Measurements from ENCODE around the gene IL22. TPM values are rescaled to one million over a fixed set of nuclear protein-coding genes. Genes with fewer than 3 reads are reported as not detected.
A peak's percentile ranks its signal among the peaks of the same experiment; 100 is the strongest.

IL22 gene
- total RNA-seq, 1 experiment from 2014 or later: not detected

DNA sequence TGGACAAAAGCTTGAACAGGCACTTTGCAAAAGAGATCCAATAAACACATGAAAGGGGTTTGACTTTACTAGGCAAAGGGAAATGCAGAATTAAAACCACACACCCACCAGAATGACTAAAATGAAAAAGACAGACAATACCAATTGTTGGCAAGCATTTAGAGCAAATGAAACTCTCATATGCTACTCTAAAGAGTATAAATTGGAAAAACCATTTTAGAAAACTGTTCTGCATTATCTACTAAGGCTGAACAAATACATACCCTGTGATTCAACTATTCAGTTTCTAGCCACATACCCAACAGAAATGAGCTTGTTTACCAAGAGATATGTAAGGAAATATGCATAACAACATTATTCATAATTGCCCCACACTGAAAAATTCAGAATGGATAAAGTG lies 8.5 kb upstream of the IL22 start:
- DNase-seq: no peak
- TF ChIP-seq, protein P1, sequence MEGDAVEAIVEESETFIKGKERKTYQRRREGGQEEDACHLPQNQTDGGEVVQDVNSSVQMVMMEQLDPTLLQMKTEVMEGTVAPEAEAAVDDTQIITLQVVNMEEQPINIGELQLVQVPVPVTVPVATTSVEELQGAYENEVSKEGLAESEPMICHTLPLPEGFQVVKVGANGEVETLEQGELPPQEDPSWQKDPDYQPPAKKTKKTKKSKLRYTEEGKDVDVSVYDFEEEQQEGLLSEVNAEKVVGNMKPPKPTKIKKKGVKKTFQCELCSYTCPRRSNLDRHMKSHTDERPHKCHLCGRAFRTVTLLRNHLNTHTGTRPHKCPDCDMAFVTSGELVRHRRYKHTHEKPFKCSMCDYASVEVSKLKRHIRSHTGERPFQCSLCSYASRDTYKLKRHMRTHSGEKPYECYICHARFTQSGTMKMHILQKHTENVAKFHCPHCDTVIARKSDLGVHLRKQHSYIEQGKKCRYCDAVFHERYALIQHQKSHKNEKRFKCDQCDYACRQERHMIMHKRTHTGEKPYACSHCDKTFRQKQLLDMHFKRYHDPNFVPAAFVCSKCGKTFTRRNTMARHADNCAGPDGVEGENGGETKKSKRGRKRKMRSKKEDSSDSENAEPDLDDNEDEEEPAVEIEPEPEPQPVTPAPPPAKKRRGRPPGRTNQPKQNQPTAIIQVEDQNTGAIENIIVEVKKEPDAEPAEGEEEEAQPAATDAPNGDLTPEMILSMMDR (conservative IDR thresholded peaks at IDR 0.05; ENCODE audit: low read depth, low read length): no peak
- TF ChIP-seq EZH2 (IDR thresholded peaks at IDR 0.05; ENCODE audit: low read length, unreplicated experiment) (no peak), EZH2phosphoT487 (IDR thresholded peaks at IDR 0.05; ENCODE audit: borderline replicate concordance, low read length) (no peak)
- no peaks in the 10 kb centered on the region for H3K79me2 ChIP-seq (ENCODE audit: low read length)
- no peak overlapping the region for H3K4me3 ChIP-seq (ENCODE audit: low read length)
- ATAC-seq: no peak
- no peaks in the 10 kb centered on the region for H3K9me2 ChIP-seq (replicated peaks; ENCODE audit: low read length)
- peaks cover 22% of the 10 kb centered on the region for H3K4me1 ChIP-seq (ENCODE audit: insufficient read depth, low read length)
- no peaks in the 10 kb centered on the region for H4K20me1 ChIP-seq (ENCODE audit: low read length)
- no peak overlapping the region for H3K9ac ChIP-seq (ENCODE audit: low read length)
- H3K4me2 ChIP-seq (ENCODE audit: low read length): no peak overlapping the region
- H2AFZ ChIP-seq (ENCODE audit: low read length): no peak overlapping the region
- intact Hi-C loops (cut with micrococcal nuclease): no loop called here
- no TSS peak for BruUV-seq (replicated peaks)
- no peaks in the 10 kb centered on the region for H3K9me3 ChIP-seq (ENCODE audit: low read length)
- H3K27ac ChIP-seq (ENCODE audit: low read length): no peak overlapping the region
- H3K36me3 ChIP-seq (ENCODE audit: low read depth, low read length): no peaks in the 10 kb centered on the region
- no peaks in the 10 kb centered on the region for H3K27me3 ChIP-seq (ENCODE audit: low read length)
- ChIA-PET POLR2A (ENCODE audit: unreplicated experiment) (no interaction called here), CTCF (no interaction called here)
- H3F3A ChIP-seq (ENCODE audit: low read length, unreplicated experiment): no peaks in the 10 kb centered on the region

DNA sequence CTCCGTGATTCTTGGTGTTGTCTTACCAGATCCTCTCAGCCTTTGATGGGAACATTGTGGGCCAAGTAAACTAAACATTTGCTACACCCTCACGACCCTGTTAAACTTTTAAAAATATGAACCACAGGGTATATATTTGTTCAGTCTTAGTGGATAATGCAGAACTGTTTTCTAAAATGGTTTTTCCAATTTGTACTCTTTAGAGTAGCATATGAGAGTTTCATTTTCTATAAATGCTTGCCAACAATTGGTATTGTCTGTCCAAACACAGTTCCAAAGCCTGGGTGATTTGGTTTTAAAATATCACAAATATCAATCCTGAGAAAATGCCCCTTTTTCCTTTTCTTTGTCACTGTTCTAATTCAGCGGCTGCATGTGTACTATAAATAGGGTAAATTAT lies 6.7 kb upstream of the IL22 start:
- peak overlapping the region; percentile 47; the same call in 1 of the 2 replicates for H3K4me3 ChIP-seq (ENCODE audit: low read length)
- no peaks in the 10 kb centered on the region for H3K27me3 ChIP-seq (ENCODE audit: low read length)
- POLR2A ChIA-PET (ENCODE audit: unreplicated experiment): interaction anchor here (0.6 kb wide), 1 partner anchor 22 kb away, joined by 4 read pairs; no protein-coding TSS in a partner anchor
- intact Hi-C loops (cut with micrococcal nuclease): no loop called here
- H3F3A ChIP-seq (ENCODE audit: low read length, unreplicated experiment): no peaks in the 10 kb centered on the region
- ATAC-seq (no peak), DNase-seq (no peak)
- H2AFZ ChIP-seq (ENCODE audit: low read length): no peak overlapping the region
- no peaks in the 10 kb centered on the region for H3K79me2 ChIP-seq (ENCODE audit: low read length)
- no peaks in the 10 kb centered on the region for H3K9me2 ChIP-seq (replicated peaks; ENCODE audit: low read length)
- H4K20me1 ChIP-seq (ENCODE audit: low read length): no peaks in the 10 kb centered on the region
- H3K9me3 ChIP-seq (ENCODE audit: low read length): no peaks in the 10 kb centered on the region
- CTCF ChIA-PET: no interaction called here
- H3K4me2 ChIP-seq (ENCODE audit: low read length): peak overlapping the region; percentile 77
- no TSS peak for BruUV-seq (replicated peaks)
- peak overlapping the region; percentile 96 for H3K27ac ChIP-seq (ENCODE audit: low read length)
- H3K9ac ChIP-seq (ENCODE audit: low read length): peak overlapping the region; percentile 70
- no peaks in the 10 kb centered on the region for H3K36me3 ChIP-seq (ENCODE audit: low read depth, low read length)
- peaks cover 22% of the 10 kb centered on the region for H3K4me1 ChIP-seq (ENCODE audit: insufficient read depth, low read length)
- TF ChIP-seq, protein P1 (conservative IDR thresholded peaks at IDR 0.05; ENCODE audit: low read depth, low read length): no peak

DNA sequence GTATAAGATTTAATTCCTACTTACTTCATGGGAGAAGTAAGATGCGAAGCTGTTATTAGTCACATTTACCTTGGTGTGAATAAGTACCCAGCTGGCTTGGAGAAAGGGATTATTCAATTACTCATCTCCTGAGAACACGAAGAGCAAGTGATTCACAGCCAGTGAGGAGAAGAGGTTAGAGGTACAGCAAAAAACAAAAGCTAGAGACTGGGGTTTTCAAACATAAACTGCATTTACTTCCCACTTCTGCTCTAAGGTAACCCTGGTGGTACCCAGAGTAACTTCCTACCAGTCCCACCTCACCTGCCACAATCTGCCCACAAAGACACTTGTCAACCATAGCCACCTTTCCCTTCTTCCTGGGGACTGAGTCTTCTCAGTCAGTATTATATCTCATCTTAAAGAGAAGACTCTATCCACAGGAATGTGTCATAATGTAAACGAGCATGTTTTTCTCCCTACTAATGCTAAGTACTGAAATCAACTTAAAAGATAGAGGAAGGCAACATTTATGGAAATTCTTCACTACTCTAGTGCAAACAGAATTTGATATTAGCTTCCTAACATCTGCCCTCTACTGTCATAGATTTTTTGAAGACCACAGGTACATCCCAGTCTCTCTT lies 6.0 kb upstream of the IL22 start:
- H3K4me1 ChIP-seq (ENCODE audit: insufficient read depth, low read length): peaks cover 22% of the 10 kb centered on the region
- peak overlapping the region; percentile 96 for H3K27ac ChIP-seq (ENCODE audit: low read length)
- H3F3A ChIP-seq (ENCODE audit: low read length, unreplicated experiment): no peaks in the 10 kb centered on the region
- peak; percentile 96 for ATAC-seq
- no TSS peak for BruUV-seq (replicated peaks)
- TF ChIP-seq, protein P1 (conservative IDR thresholded peaks at IDR 0.05; ENCODE audit: low read depth, low read length): peak; percentile 38; the same call in 1 of the 2 replicates
- TF ChIP-seq EZH2 (IDR thresholded peaks at IDR 0.05; ENCODE audit: low read length, unreplicated experiment) (no peak), EZH2phosphoT487 (IDR thresholded peaks at IDR 0.05; ENCODE audit: borderline replicate concordance, low read length) (no peak)
- intact Hi-C loops (cut with micrococcal nuclease): loop anchor here (1.0 kb wide), 2 partner anchors 19 to 36 kb away; no protein-coding TSS in a partner anchor
- H3K9me2 ChIP-seq (replicated peaks; ENCODE audit: low read length): no peaks in the 10 kb centered on the region
- no peaks in the 10 kb centered on the region for H4K20me1 ChIP-seq (ENCODE audit: low read length)
- ChIA-PET POLR2A (ENCODE audit: unreplicated experiment) (interaction anchor here (0.5 to 0.6 kb wide), 2 partner anchors 21 to 23 kb away, joined by 3 to 4 read pairs; no protein-coding TSS in a partner anchor), CTCF (interaction anchor here (0.6 to 1.0 kb wide), 4 partner anchors 35 to 1062 kb away, joined by 3 read pairs; no protein-coding TSS in a partner anchor)
- H2AFZ ChIP-seq (ENCODE audit: low read length): peak overlapping the region; percentile 49
- H3K36me3 ChIP-seq (ENCODE audit: low read depth, low read length): no peaks in the 10 kb centered on the region
- H3K9me3 ChIP-seq (ENCODE audit: low read length): no peaks in the 10 kb centered on the region
- peak overlapping the region; percentile 47 for H3K4me3 ChIP-seq (ENCODE audit: low read length)
- DNase-seq: peak; percentile 89
- no peaks in the 10 kb centered on the region for H3K79me2 ChIP-seq (ENCODE audit: low read length)
- peak overlapping the region; percentile 70 for H3K9ac ChIP-seq (ENCODE audit: low read length)
- peak overlapping the region; percentile 77 for H3K4me2 ChIP-seq (ENCODE audit: low read length)
- no peaks in the 10 kb centered on the region for H3K27me3 ChIP-seq (ENCODE audit: low read length)
